ENCODE results near the gene CCND1. TPM values are rescaled to one million over a fixed set of nuclear protein-coding genes. Genes with fewer than 3 reads are reported as not detected.

The CCND1 gene
- total and polyA plus RNA-seq, 9 of the 15 experiments (the other 6 are each of a cell fraction or from before 2014, with no cell fraction given), result 0.04 to 23.3 (median 3.8) TPM

DNA sequence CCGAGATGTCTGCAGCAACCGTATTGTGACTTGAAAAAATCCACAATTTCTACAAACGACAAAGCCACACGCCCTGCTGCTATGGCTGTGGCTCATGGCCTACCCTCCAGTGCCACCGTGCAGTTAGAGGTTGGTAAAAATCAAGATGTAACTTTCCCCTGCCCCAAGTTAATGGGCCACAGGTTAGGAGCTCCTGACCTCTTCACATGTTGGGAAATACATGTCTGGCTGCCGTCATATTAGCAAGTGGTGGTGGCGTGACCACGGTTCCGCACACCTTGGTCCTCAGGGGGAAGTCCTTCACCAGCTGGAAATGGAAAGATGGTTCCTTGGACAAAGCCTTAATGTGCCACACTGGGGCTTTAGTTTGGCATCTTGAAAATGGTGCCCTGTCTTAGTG lies 27.4 kb upstream of the CCND1 start:
- Histone ChIP-seq H3K9me1 (ENCODE audit: control insufficient read depth, insufficient read depth, low read length) (no peaks in the 10 kb centered on the region), H3K9ac (ENCODE audit: insufficient read depth in 1 of 2, low read depth in 2 of 2, low read length in 2 of 2) (no peak overlapping the region), H3K27me3 (ENCODE audit: control insufficient read depth in 2 of 2, insufficient read depth in 2 of 2, low read length in 2 of 2) (peaks cover 22 to 50% of the 10 kb centered on the region in 2 experiments; a peak in 4 of 5 replicates), H3K9me3 (replicated peaks; ENCODE audit: control insufficient read depth, insufficient read depth, low read depth, low read length) (no peaks in the 10 kb centered on the region), H3K27ac (ENCODE audit: extremely low read depth, low read depth, low read length) (no peak overlapping the region), H3K4me1 (replicated peaks in 1 of 2; ENCODE audit: control insufficient read depth in 2 of 2, insufficient read depth in 2 of 2, low read length in 2 of 2) (no peaks in the 10 kb centered on the region), H4K20me1 (replicated peaks; ENCODE audit: control insufficient read depth, insufficient read depth, low read length) (no peaks in the 10 kb centered on the region), H2AFZ (ENCODE audit: low read depth, low read length) (no peak overlapping the region), H3K4me3 (no peak overlapping the region), H3K36me3 (ENCODE audit: control insufficient read depth, insufficient read depth, low read length) (no peaks in the 10 kb centered on the region), H3K4me2 (ENCODE audit: insufficient read depth, low read length) (no peak overlapping the region), H3K79me2 (ENCODE audit: control insufficient read depth, insufficient read depth, low read length) (no peaks in the 10 kb centered on the region)
- in situ Hi-C loops (cut with MboI) (no loop called here), intact Hi-C loops (cut with micrococcal nuclease) (no loop called here)
- DNase-seq (ENCODE audit: extremely low read depth in 1 of 4, low spot score in 3 of 4) (no peak), ATAC-seq (no peak), FAIRE-seq (no peak)
- 6% methylated on average over 9 of the region's 9 CpGs for WGBS (ENCODE audit: insufficient coverage, low coverage, missing lambda C conversion rate)
- TF ChIP-seq SRSF3 (IDR thresholded peaks at IDR 0.05; ENCODE audit: insufficient read depth, low read length) (no peak), PTTG1 (tag; IDR thresholded peaks at IDR 0.05; ENCODE audit: low read depth) (no peak), NCOA6 (IDR thresholded peaks at IDR 0.05) (no peak), E2F3 (CRISPR knock-in tag; IDR thresholded peaks at IDR 0.05) (no peak), ZNF324 (CRISPR knock-in tag; IDR thresholded peaks at IDR 0.05) (no peak), LCOR (CRISPR knock-in tag; IDR thresholded peaks at IDR 0.05) (no peak), KLF13 (tag; IDR thresholded peaks at IDR 0.05; ENCODE audit: borderline replicate concordance, low read depth) (no peak), TEAD1 (CRISPR knock-in tag; IDR thresholded peaks at IDR 0.05) (no peak)
- TF ChIP-seq, protein P1, sequence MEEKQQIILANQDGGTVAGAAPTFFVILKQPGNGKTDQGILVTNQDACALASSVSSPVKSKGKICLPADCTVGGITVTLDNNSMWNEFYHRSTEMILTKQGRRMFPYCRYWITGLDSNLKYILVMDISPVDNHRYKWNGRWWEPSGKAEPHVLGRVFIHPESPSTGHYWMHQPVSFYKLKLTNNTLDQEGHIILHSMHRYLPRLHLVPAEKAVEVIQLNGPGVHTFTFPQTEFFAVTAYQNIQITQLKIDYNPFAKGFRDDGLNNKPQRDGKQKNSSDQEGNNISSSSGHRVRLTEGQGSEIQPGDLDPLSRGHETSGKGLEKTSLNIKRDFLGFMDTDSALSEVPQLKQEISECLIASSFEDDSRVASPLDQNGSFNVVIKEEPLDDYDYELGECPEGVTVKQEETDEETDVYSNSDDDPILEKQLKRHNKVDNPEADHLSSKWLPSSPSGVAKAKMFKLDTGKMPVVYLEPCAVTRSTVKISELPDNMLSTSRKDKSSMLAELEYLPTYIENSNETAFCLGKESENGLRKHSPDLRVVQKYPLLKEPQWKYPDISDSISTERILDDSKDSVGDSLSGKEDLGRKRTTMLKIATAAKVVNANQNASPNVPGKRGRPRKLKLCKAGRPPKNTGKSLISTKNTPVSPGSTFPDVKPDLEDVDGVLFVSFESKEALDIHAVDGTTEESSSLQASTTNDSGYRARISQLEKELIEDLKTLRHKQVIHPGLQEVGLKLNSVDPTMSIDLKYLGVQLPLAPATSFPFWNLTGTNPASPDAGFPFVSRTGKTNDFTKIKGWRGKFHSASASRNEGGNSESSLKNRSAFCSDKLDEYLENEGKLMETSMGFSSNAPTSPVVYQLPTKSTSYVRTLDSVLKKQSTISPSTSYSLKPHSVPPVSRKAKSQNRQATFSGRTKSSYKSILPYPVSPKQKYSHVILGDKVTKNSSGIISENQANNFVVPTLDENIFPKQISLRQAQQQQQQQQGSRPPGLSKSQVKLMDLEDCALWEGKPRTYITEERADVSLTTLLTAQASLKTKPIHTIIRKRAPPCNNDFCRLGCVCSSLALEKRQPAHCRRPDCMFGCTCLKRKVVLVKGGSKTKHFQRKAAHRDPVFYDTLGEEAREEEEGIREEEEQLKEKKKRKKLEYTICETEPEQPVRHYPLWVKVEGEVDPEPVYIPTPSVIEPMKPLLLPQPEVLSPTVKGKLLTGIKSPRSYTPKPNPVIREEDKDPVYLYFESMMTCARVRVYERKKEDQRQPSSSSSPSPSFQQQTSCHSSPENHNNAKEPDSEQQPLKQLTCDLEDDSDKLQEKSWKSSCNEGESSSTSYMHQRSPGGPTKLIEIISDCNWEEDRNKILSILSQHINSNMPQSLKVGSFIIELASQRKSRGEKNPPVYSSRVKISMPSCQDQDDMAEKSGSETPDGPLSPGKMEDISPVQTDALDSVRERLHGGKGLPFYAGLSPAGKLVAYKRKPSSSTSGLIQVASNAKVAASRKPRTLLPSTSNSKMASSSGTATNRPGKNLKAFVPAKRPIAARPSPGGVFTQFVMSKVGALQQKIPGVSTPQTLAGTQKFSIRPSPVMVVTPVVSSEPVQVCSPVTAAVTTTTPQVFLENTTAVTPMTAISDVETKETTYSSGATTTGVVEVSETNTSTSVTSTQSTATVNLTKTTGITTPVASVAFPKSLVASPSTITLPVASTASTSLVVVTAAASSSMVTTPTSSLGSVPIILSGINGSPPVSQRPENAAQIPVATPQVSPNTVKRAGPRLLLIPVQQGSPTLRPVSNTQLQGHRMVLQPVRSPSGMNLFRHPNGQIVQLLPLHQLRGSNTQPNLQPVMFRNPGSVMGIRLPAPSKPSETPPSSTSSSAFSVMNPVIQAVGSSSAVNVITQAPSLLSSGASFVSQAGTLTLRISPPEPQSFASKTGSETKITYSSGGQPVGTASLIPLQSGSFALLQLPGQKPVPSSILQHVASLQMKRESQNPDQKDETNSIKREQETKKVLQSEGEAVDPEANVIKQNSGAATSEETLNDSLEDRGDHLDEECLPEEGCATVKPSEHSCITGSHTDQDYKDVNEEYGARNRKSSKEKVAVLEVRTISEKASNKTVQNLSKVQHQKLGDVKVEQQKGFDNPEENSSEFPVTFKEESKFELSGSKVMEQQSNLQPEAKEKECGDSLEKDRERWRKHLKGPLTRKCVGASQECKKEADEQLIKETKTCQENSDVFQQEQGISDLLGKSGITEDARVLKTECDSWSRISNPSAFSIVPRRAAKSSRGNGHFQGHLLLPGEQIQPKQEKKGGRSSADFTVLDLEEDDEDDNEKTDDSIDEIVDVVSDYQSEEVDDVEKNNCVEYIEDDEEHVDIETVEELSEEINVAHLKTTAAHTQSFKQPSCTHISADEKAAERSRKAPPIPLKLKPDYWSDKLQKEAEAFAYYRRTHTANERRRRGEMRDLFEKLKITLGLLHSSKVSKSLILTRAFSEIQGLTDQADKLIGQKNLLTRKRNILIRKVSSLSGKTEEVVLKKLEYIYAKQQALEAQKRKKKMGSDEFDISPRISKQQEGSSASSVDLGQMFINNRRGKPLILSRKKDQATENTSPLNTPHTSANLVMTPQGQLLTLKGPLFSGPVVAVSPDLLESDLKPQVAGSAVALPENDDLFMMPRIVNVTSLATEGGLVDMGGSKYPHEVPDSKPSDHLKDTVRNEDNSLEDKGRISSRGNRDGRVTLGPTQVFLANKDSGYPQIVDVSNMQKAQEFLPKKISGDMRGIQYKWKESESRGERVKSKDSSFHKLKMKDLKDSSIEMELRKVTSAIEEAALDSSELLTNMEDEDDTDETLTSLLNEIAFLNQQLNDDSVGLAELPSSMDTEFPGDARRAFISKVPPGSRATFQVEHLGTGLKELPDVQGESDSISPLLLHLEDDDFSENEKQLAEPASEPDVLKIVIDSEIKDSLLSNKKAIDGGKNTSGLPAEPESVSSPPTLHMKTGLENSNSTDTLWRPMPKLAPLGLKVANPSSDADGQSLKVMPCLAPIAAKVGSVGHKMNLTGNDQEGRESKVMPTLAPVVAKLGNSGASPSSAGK (IDR thresholded peaks at IDR 0.05), result no peak
- CTCF ChIA-PET (ENCODE audit: low intra/inter-chr PET ratio), result no interaction called here
- no TSS peak for BruUV-seq (replicated peaks)
- POLR2A ChIA-PET, result no interaction called here
